Measurements from ENCODE around the gene MCC. TPM values are rescaled to one million over a fixed set of nuclear protein-coding genes. Genes with fewer than 3 reads are reported as not detected.

MCC gene
- total and polyA plus RNA-seq, 2 of the 4 experiments (the other 2 are of a cell fraction): 5.0 to 20.6 TPM

DNA sequence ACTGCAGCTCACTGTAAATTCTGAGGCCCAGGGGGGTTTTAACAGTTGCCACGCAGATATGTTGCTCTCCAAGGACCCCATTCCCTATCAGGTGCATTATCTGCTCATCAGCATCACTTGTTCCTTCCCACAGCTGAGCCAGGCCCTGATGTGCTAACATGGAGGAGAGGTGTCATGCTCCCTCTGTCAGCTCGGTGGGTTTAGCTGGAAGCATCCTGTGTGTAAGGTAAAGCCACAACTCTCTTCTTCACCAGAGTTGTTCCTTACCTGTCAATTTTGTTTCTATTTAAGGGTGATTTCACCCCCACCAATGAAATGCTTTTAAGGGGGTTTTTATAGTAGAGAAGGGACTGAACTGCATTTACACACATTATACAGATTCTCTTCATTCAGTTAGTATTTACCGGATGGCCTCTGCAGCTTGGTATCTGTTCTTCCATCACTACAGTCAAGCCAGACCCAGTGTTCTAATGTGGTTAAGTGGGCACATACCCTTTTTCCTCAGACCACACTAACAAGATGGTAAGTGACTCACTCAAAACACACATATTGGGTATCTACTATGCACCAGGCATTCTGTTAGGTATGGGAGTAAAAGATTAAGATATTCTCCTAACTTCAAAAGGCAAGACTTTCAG lies 306.3 kb downstream of the MCC start:
- TF ChIP-seq, protein P1, sequence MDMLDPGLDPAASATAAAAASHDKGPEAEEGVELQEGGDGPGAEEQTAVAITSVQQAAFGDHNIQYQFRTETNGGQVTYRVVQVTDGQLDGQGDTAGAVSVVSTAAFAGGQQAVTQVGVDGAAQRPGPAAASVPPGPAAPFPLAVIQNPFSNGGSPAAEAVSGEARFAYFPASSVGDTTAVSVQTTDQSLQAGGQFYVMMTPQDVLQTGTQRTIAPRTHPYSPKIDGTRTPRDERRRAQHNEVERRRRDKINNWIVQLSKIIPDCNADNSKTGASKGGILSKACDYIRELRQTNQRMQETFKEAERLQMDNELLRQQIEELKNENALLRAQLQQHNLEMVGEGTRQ (IDR thresholded peaks at IDR 0.05; ENCODE audit: low read depth, low read length): no peak
- TF ChIP-seq, protein P2, sequence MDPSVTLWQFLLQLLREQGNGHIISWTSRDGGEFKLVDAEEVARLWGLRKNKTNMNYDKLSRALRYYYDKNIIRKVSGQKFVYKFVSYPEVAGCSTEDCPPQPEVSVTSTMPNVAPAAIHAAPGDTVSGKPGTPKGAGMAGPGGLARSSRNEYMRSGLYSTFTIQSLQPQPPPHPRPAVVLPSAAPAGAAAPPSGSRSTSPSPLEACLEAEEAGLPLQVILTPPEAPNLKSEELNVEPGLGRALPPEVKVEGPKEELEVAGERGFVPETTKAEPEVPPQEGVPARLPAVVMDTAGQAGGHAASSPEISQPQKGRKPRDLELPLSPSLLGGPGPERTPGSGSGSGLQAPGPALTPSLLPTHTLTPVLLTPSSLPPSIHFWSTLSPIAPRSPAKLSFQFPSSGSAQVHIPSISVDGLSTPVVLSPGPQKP (IDR thresholded peaks at IDR 0.05; ENCODE audit: borderline replicate concordance, low read depth, low read length): no peak
- TF ChIP-seq FOS (IDR thresholded peaks at IDR 0.05; ENCODE audit: low read depth, low read length) (no peak), BHLHE40 (IDR thresholded peaks at IDR 0.05; ENCODE audit: low read depth, low read length) (no peak), MAFK (IDR thresholded peaks at IDR 0.05; ENCODE audit: low read depth, low read length) (no peak), CEBPB (IDR thresholded peaks at IDR 0.05; ENCODE audit: low read depth, low read length) (no peak), RCOR1 (IDR thresholded peaks at IDR 0.05; ENCODE audit: insufficient replicate concordance, low read length) (no peak), RFX5 (IDR thresholded peaks at IDR 0.05; ENCODE audit: low read depth, low read length) (no peak), NFE2L2 (IDR thresholded peaks at IDR 0.05; ENCODE audit: low read depth, low read length) (no peak), POLR2A (IDR thresholded peaks at IDR 0.05; ENCODE audit: low read depth, low read length) (no peak), MXI1 (IDR thresholded peaks at IDR 0.05; ENCODE audit: borderline replicate concordance, low read depth, low read length) (no peak), RAD21 (IDR thresholded peaks at IDR 0.05; ENCODE audit: low read length) (no peak), MAZ (IDR thresholded peaks at IDR 0.05; ENCODE audit: borderline replicate concordance, low read depth, low read length) (no peak), SMC3 (IDR thresholded peaks at IDR 0.05; ENCODE audit: low read depth, low read length) (no peak), CHD1 (IDR thresholded peaks at IDR 0.05; ENCODE audit: low read depth, low read length) (no peak)
- TF ChIP-seq, protein P3, sequence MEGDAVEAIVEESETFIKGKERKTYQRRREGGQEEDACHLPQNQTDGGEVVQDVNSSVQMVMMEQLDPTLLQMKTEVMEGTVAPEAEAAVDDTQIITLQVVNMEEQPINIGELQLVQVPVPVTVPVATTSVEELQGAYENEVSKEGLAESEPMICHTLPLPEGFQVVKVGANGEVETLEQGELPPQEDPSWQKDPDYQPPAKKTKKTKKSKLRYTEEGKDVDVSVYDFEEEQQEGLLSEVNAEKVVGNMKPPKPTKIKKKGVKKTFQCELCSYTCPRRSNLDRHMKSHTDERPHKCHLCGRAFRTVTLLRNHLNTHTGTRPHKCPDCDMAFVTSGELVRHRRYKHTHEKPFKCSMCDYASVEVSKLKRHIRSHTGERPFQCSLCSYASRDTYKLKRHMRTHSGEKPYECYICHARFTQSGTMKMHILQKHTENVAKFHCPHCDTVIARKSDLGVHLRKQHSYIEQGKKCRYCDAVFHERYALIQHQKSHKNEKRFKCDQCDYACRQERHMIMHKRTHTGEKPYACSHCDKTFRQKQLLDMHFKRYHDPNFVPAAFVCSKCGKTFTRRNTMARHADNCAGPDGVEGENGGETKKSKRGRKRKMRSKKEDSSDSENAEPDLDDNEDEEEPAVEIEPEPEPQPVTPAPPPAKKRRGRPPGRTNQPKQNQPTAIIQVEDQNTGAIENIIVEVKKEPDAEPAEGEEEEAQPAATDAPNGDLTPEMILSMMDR (conservative IDR thresholded peaks at IDR 0.05; ENCODE audit: low read depth, low read length): no peak
- Histone ChIP-seq H3K18ac (ENCODE audit: low read depth, low read length) (no peak overlapping the region), H4K8ac (ENCODE audit: low read depth in 2 of 2, low read length in 2 of 2) (no peak overlapping the region), H3K36me3 (ENCODE audit: control insufficient read depth, insufficient read depth, low read length) (peaks cover 2% of the 10 kb centered on the region; the same call in 1 of the 2 replicates), H3K14ac (replicated peaks; ENCODE audit: low read depth, low read length) (no peak overlapping the region), H3K9ac (ENCODE audit: low read depth, low read length) (no peak overlapping the region), H2AFZ (replicated peaks; ENCODE audit: low read length, poor library complexity) (no peak overlapping the region), H3K9me3 (ENCODE audit: control insufficient read depth, insufficient read depth, low read length) (no peaks in the 10 kb centered on the region), H2AK9ac (replicated peaks; ENCODE audit: low read depth, low read length, poor library complexity) (no peak overlapping the region), H3K27ac (ENCODE audit: insufficient read depth, low read length) (no peak overlapping the region), H3K27me3 (ENCODE audit: control insufficient read depth, insufficient read depth, low read length) (no peaks in the 10 kb centered on the region), H3K9me1 (ENCODE audit: insufficient read depth, low read length) (peaks cover 4% of the 10 kb centered on the region; the same call in 1 of the 2 replicates), H2BK20ac (ENCODE audit: low read depth, low read length) (no peak overlapping the region), H4K20me1 (ENCODE audit: insufficient read depth, low read length) (peaks cover 6% of the 10 kb centered on the region; the same call in 1 of the 2 replicates), H3K79me1 (ENCODE audit: low read depth in 1 of 2, low read length in 2 of 2) (peaks cover 6 to 13% of the 10 kb centered on the region in 2 experiments; a peak in 3 of 4 replicates), H3K4me1 (ENCODE audit: control insufficient read depth, insufficient read depth, low read length) (peaks cover 5% of the 10 kb centered on the region), H2BK15ac (ENCODE audit: low read depth, low read length) (no peak overlapping the region), H3K4ac (ENCODE audit: low read depth, low read length) (no peak overlapping the region), H2BK120ac (ENCODE audit: low read depth, low read length) (no peak overlapping the region), H4K91ac (ENCODE audit: insufficient read depth, low read depth, low read length) (no peak overlapping the region), H3K56ac (ENCODE audit: extremely low read depth, insufficient read depth, low read length) (no peak overlapping the region), H3K4me3 (ENCODE audit: insufficient read depth, low read depth, low read length) (no peak overlapping the region), H4K5ac (ENCODE audit: low read depth, low read length) (no peak overlapping the region), H2AK5ac (ENCODE audit: low read depth, low read length) (no peak overlapping the region), H3K23ac (ENCODE audit: low read depth, low read length) (no peak overlapping the region), H3K4me2 (ENCODE audit: low read depth, low read length) (no peak overlapping the region), H2BK5ac (ENCODE audit: low read depth, low read length, poor library complexity, severe bottlenecking) (no peak overlapping the region)
- ChIA-PET POLR2A (ENCODE audit: unreplicated experiment) (no interaction called here), CTCF (interaction anchor here (0.5 kb wide), 1 partner anchor 113 kb away, joined by 3 read pairs; no protein-coding TSS in a partner anchor)
- no CpG with 5 or more reads among the region's 3 CpGs for WGBS, 2 experiments (ENCODE audit: extremely low coverage in 2 of 2, insufficient read length in 1 of 2)
- no TSS peak for BruUV-seq (replicated peaks)
- no peak for ATAC-seq (ENCODE audit: low read depth)
- in situ Hi-C loops (cut with MboI; ENCODE audit: low sequenced_read_pairs) (no loop called here), intact Hi-C loops (cut with micrococcal nuclease) (no loop called here), dilution Hi-C loops (cut with HindIII; ENCODE audit: low sequenced_read_pairs, unreplicated experiment) (no loop called here)
- no peak for DNase-seq
